Endodermal cell (in vitro differentiated cells): ENCODE measurements around the gene TMEM115. TPM values are rescaled to one million over a fixed set of nuclear protein-coding genes. Genes with fewer than 3 reads are reported as not detected.

Source experiments
- DNase-seq: peaks from one replicate; pipeline ENCODE4 v3.0.0-alpha.2; 2017
- H3K27ac ChIP-seq: 2 replicates; pipeline ENCODE4 v1.5.1; 2013; ENCODE audit warnings: mild to moderate bottlenecking, low read depth, low read length, moderate library complexity
- H3K27me3 ChIP-seq: 2 replicates; pipeline ENCODE4 v1.6.1; 2013; ENCODE audit warnings: mild to moderate bottlenecking, low read length, moderate library complexity; ENCODE audit not compliant: insufficient read depth, control insufficient read depth, poor library complexity, severe bottlenecking
- H3K36me3 ChIP-seq: 2 replicates; pipeline ENCODE4 v1.7.0; 2013; ENCODE audit warnings: mild to moderate bottlenecking, low read length, moderate library complexity; ENCODE audit not compliant: control insufficient read depth, insufficient read depth
- H3K4me1 ChIP-seq: one replicate; pipeline ENCODE4 v1.7.0; 2013; ENCODE audit warnings: low read length; ENCODE audit not compliant: control insufficient read depth, insufficient read depth
- H3K4me3 ChIP-seq: 2 replicates; pipeline ENCODE4 v1.5.1; 2013; ENCODE audit warnings: mild to moderate bottlenecking, low read length, moderate library complexity
- H3K9ac ChIP-seq: 2 replicates; pipeline ENCODE4 v1.6.1; 2013; ENCODE audit warnings: mild to moderate bottlenecking, low read length, moderate library complexity; ENCODE audit not compliant: poor library complexity, severe bottlenecking; ENCODE audit errors: extremely low read depth
- H3K9me3 ChIP-seq: 2 replicates; pipeline ENCODE4 v1.6.1; 2013; ENCODE audit warnings: mild to moderate bottlenecking, low read length, moderate library complexity; ENCODE audit not compliant: control insufficient read depth
- H3K27ac Mint-ChIP-seq: 2 replicates; pipeline ENCODE4 v1.8.0; 2020; ENCODE audit warnings: mixed read lengths
- H3K27me3 Mint-ChIP-seq: 2 replicates; pipeline ENCODE4 v1.8.0; 2021; ENCODE audit warnings: mild to moderate bottlenecking, mixed read lengths; ENCODE audit not compliant: insufficient read depth
- H3K36me3 Mint-ChIP-seq: 2 replicates; pipeline ENCODE4 v1.8.0; 2020; ENCODE audit warnings: low read depth, mixed read lengths
- H3K4me1 Mint-ChIP-seq: 2 replicates; pipeline ENCODE4 v1.8.0; 2020; ENCODE audit warnings: mixed read lengths
- H3K4me3 Mint-ChIP-seq: 2 replicates; pipeline ENCODE4 v1.8.0; 2020; ENCODE audit warnings: mild to moderate bottlenecking, moderate library complexity, mixed read lengths
- H3K9me3 Mint-ChIP-seq: 2 replicates; pipeline ENCODE4 v1.8.0; 2020; ENCODE audit warnings: mild to moderate bottlenecking, mixed read lengths
- WGBS, 2 experiments: methylation state at CpG; one replicate each; pipeline versions ENCODE4 v1.1.5 to v1.1.7; 2013; ENCODE audit warnings: missing lambda C conversion rate in 2 of 2, mixed read lengths in 1 of 2; ENCODE audit not compliant: insufficient coverage in 1 of 2, insufficient read length in 1 of 2; 5-methylcytosine and 5-hydroxymethylcytosine counted together
- total RNA-seq, 2 donors: library from RNA; stranded (reverse); fragmentation: NEBNext Ultra II Directional in 1 of 2; extraction: Animal tissue kit (Norgen Biotek cat#: 25700) in 1 of 2; gene quantifications; 2 replicates in 1 of 2; 3 replicates in 1 of 2; pipeline ENCODE4 v1.2.1, GENCODE V29; 2021
- TF ChIP-seq, protein P1 (sequence below): fragments of 200-600 bp; sonication (generic); conservative IDR thresholded peaks from 2 replicates; pipeline ENCODE4 v1.5.0; 2021; ENCODE audit warnings: antibody characterized with exemption, mild to moderate bottlenecking

TMEM115 gene
- total RNA-seq, 2 donors from 2014 or later: 30.1 to 32.2 TPM

GRCh38 chr3:50369012-50369670 lies 9.8 kb upstream of the TMEM115 start:
- Histone ChIP-seq H3K9me3 (no peaks in the 10 kb centered on the region), H3K4me1 (peaks cover 8% of the 10 kb centered on the region), H3K36me3 (no peaks in the 10 kb centered on the region), H3K27ac (no peak overlapping the region), H3K9ac (no peak overlapping the region), H3K27me3 (peaks cover 11% of the 10 kb centered on the region), H3K4me3 (no peak overlapping the region)
- DNase-seq: no peak
- H3K9me3 Mint-ChIP-seq: no peaks in the 10 kb centered on the region
- no peak overlapping the region for H3K27ac Mint-ChIP-seq
- peaks cover 10% of the 10 kb centered on the region for H3K4me1 Mint-ChIP-seq
- no peak overlapping the region for H3K4me3 Mint-ChIP-seq
- TF ChIP-seq, protein P1, sequence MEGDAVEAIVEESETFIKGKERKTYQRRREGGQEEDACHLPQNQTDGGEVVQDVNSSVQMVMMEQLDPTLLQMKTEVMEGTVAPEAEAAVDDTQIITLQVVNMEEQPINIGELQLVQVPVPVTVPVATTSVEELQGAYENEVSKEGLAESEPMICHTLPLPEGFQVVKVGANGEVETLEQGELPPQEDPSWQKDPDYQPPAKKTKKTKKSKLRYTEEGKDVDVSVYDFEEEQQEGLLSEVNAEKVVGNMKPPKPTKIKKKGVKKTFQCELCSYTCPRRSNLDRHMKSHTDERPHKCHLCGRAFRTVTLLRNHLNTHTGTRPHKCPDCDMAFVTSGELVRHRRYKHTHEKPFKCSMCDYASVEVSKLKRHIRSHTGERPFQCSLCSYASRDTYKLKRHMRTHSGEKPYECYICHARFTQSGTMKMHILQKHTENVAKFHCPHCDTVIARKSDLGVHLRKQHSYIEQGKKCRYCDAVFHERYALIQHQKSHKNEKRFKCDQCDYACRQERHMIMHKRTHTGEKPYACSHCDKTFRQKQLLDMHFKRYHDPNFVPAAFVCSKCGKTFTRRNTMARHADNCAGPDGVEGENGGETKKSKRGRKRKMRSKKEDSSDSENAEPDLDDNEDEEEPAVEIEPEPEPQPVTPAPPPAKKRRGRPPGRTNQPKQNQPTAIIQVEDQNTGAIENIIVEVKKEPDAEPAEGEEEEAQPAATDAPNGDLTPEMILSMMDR: no peak
- H3K36me3 Mint-ChIP-seq: no peaks in the 10 kb centered on the region
- peaks cover 2% of the 10 kb centered on the region for H3K27me3 Mint-ChIP-seq
- WGBS, 2 experiments: 82 to 86% methylated on average over 9 of the region's 9 CpGs

DNA sequence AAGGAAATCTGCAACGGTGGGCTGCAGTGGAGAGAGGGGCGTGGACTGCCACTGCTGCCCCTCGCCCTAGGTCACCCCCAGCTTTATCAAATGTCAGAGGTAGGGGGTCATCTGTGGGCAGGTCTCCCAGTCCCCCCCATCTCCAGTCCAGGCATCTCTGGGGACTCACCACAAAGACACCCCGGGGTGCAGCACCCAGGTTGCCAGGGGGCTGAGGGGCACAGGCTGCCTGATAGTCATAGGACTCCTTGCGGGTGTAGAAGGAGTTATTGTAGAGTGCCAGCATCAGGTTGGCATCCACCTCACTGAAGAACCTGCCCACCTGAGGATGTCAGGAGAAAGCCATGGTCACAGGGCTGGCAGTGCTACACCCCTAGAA lies 6.5 kb upstream of the TMEM115 start:
- Mint-ChIP-seq H3K27me3 (peaks cover 11% of the 10 kb centered on the region), H3K9me3 (no peaks in the 10 kb centered on the region)

DNA sequence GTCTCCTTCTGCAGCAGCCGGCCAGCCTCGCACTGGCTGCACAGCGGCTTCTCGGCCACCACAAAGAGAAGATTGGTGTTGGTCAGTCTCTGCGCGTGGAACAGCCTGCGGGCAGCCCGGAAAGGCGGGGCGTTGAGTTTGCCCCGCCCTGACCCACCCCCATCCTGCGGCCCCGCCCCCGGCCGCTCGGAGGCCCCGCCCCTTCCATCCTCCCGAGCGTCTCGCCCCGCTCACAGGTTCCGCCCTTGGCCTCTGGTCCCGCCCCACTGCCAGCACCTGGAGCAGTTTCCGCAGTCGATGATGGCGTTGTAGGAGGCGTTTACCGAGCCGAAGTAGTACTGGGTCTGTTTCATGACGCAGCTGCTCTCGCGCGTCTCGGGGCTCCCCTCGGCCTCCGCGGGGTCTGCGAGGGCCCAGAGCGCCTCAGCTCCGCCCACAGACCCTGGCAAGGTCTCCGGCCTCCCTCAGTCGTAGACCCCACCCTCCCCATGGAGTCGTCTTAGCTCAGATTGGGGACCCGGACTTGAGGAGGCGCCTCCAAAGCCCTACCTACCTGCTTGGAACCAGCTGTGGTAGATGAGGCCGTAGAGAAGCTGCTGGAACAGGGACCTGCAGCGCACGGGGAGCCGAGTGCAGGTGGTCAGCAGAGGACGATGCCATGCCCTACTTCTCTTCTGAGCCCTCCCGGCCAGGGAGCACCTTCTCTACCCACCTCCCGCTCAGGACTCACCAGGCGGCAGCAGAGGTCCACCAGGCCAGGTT lies 5.9 kb upstream of the TMEM115 start:
- Mint-ChIP-seq H3K27ac (peak overlapping the region; percentile 44), H3K36me3 (no peaks in the 10 kb centered on the region), H3K27me3 (peaks cover 11% of the 10 kb centered on the region), H3K4me3 (peak overlapping the region; percentile 61), H3K9me3 (no peaks in the 10 kb centered on the region), H3K4me1 (no peaks in the 10 kb centered on the region)
- TF ChIP-seq, protein P1: peak; percentile 46
- no peaks in the 10 kb centered on the region for H3K9me3 ChIP-seq
- H3K9ac ChIP-seq: peak overlapping the region; percentile 60
- H3K27me3 ChIP-seq: peaks cover 13% of the 10 kb centered on the region
- H3K4me1 ChIP-seq: no peaks in the 10 kb centered on the region
- H3K27ac ChIP-seq: peak overlapping the region; percentile 70
- DNase-seq: peak; percentile 98
- 0 to 7% methylated on average over 12 to 53 of the region's 53 CpGs for WGBS, 2 experiments
- peak overlapping the region; percentile 84 for H3K4me3 ChIP-seq
- no peaks in the 10 kb centered on the region for H3K36me3 ChIP-seq

More for the DNA sequence above, 6.5 kb upstream of the TMEM115 start:
- 79 to 100% methylated on average over 2 to 5 of the region's 5 CpGs for WGBS, 2 experiments
- Mint-ChIP-seq H3K27ac (no peak overlapping the region), H3K36me3 (no peaks in the 10 kb centered on the region), H3K4me1 (peaks cover 2% of the 10 kb centered on the region), H3K4me3 (peak overlapping the region; percentile 61)
- peaks cover 13% of the 10 kb centered on the region for H3K27me3 ChIP-seq
- no peak for DNase-seq
- H3K9ac ChIP-seq: no peak overlapping the region
- no peaks in the 10 kb centered on the region for H3K36me3 ChIP-seq
- H3K4me3 ChIP-seq: peak overlapping the region; percentile 84
- no peak overlapping the region for H3K27ac ChIP-seq
- H3K4me1 ChIP-seq: peaks cover 2% of the 10 kb centered on the region
- TF ChIP-seq, protein P1: no peak
- H3K9me3 ChIP-seq: no peaks in the 10 kb centered on the region
